ENCODE measurements around the gene ACYP1.
A peak's percentile ranks its signal among the peaks of the same experiment; 100 is the strongest.
"Not testable (repeated sequence)": the region's sequence is repeated elsewhere in the genome, so short reads cannot be mapped to it uniquely, and the experiment has no call there.

Gene ACYP1

DNA sequence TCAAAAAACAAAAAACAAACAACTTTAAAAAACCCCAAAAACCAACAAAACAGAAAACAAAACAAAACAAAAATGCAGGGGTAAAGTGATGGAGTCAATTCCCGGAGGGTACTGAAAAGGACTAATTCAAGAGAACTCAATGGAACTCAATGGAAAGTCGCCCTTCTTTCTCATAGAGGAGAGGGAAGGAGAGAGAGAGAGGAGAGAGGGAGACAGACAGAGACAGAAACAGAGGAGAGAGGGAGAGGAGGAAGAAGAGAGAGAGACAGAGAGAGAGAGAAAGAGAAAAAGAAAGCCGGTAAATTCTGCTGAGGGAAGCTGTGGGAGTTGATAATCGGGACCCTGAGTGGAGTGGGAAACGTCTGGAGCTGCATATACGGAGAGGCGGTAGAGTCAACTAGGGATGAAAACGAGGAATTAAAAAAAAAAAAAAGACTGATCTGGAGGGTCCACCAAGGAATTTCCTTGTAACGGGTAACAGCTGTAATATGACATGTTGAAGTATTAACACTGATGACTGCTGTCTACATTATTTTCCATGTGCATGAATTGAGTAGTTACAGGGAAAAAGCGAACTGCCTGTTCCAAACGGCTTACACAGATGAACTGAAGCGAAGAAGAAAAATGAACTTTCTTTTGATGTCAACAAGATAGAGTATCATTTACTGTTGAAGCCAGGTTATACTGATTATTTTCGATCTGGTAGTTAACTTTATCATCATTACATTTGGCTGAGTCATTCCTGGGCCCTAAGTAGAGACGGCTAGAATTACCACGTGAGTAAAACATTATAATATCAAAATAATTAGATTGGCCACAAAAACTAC lies 4.7 kb upstream of the ACYP1 start:
- DNase-seq (ENCODE audit: low read depth), result no peak

DNA sequence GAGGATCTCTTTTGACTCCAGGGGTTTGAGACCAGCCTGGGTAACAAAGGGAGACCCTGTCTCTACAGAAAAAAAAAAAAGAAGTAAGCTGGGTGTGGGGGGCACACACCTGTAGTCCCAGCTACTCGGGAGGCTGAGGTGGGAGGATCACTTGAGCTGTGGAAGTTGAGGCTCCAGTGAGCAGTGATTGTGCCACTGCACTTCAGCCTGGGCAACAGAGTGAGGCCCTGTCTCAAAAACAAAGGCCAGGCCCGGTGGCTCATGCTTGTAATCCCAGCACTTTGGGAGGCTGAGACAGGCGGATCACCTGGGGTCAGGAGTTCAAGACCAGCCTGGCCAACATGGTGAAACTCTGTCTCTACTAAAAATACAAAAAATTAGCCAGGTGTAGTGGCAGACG lies 3.9 kb upstream of the ACYP1 start:
- not testable (repeated sequence) for DNase-seq (ENCODE audit: low read depth)

DNA sequence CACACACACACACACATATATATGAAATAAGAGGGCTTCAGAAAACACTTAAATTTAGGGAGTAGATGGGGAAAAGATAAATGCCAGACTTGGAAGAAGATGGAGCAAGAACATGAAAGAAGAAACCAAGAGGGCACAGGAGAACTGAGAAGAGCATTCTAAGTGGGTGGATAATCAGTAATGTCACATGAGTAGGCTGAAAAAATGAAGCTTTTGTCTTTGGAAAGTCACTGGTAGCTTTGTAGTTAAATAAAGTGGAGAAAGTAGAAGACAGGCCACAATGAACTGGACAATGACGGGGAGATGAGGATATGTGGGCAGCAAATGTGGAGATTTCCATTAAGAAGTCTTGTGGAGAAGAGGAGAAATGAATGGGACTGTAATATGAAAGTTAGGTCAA lies 3.4 kb upstream of the ACYP1 start:
- no peak for DNase-seq (ENCODE audit: low read depth)

DNA sequence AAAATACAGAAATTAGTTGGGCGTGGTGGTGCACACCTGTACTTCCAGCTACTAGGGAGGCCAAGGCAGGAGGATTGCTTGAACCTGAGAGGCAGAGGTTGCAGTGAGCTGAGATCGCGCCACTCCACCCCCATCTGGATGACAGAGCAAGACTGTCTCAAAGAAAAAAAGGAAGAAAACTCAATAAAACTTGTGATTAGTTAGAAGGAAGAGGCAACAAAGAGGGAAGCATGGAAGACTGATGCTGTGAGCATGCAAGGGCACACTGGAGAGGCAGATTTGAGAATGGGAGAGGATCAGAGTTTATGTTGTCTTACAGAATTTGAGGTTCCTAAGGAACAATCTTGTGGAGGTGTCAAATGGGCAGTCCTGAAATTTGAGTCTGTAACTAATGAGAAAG lies 2.9 kb upstream of the ACYP1 start:
- no peak for DNase-seq (ENCODE audit: low read depth)

DNA sequence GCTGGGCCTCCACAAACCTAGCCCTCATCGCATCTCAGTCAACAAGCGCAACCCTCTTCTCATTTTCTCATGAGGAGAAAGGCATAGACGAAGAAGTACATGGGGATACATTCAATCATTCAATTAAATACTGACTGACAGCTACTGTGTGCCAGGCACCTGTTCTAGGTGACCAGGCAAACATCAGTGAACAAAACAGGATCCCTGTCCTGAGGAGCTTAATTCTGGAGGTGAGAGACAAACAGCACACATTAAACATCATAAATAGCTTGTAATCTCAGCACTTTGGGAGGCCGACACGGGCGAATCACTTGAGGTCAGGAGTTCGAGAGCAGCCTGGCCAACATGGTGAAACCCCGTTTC lies 362 bp upstream of the ACYP1 start:
- DNase-seq (ENCODE audit: low read depth), result no peak

DNA sequence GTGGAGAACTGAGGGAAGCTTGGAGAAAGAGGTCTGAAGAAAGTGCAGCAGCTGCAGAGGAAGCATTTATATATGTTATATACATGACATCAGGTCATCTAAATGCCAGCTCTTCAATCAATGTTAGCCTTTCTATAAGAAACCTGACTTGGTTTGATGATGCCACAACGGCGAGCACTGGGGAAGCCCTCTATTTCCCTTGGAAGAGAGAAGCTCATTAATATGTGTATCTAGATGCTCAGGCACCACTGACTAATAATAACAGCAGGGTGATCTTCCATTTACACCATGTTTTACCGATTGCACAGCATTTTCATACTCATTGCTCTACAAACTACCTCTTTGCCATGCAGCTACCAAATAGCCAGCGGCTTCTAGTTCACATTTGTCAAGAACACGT lies 811 bp downstream of the ACYP1 start:
- no peak for DNase-seq (ENCODE audit: low read depth)

DNA sequence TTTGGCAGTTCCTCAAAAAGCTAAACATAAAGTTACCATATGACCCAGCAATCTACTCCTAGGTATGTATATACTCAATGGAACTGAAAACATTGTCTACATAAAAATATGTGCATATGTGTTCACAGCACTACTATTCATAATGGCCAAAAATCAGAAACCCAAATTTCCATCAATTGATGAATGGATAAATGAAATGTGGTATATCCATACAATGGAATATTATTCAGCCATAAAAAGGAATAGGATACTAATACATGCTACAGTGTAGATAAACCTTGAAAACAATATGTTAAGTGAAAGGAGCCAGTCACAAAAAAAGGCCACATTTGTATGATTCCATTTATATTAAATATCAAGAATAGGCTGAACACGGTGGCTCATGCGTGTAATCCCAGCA lies 3.4 kb downstream of the ACYP1 start:
- DNase-seq (ENCODE audit: low read depth), result no peak

DNA sequence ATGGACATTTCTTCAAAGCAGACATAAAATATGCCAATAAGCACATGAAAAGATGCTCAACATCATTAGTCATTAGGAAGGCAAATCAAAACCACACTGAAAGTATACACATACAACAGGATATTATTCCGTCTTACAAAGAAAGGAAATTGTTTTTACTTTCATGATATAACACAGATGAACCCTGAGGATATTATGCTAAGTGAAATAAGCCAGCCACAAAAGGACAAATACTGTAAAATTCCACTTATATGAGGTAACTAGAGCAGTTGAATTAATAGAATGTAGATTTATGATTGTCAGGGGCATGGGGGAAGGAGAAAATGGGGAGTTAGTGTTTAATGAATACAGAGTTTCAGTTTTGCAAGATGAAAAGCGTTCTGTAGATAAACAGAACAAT lies 4.2 kb downstream of the ACYP1 start:
- no peak for DNase-seq (ENCODE audit: low read depth)

DNA sequence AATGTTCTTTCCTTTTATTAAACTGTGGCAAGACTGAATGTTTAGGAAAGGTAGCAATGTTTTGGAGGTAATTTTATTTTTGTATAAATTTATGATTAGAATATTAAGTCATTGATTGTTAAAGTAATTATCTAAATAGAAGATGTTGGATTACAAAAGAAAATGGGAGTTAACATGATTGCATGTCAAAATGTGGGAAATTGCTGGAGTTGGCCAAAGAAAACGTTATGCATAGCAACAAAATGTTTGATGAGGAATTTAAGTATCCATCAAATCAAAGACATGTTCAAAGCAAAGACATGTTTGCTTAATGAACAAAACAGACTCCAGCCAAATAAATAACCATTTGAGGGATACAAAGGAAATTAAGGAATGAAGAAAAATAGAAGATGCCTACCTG lies 9.4 kb downstream of the ACYP1 start:
- DNase-seq (ENCODE audit: low read depth), result no peak

DNA sequence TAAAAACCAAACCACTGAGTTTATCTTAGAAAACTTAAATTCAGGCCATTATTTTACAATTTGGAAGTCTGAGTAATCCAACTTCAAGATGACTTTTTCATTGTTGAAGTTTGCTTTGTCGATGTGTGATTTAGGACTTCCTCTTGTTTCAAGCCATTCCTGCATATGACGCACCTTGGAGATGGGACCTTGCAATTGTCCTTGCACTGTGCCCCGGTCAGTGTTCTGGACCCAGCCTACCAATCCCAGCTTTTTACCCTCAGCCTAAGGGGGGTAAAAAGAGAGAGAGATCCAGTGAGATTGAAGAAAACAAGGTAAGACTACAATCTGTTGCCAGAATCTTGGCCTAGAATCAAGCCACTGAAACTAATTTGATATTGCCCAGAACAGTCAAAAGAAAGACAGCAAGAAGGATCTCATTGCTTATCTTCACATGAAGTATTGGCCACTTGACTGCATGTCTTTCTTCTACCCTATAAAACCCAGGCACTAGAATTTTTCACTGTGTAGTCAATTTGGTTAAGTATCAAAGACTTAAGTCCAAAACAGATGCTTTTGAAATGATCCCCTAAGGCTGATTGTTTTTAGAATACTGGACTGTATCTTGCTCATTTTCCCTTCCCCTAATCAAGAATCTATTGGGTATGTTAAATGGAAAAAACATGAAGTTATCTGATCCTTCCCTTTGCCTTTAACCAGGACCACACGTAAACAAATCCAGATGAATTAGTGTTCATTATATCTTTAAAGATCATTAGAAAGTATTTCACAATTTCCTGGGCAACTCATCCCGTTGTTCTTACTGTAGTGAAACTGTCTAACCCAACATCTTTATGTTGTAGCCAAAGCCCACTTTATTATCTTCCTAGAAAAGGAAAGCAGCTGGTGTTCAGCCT lies 10.2 kb downstream of the ACYP1 start:
- DNase-seq (ENCODE audit: low read depth), result no peak

DNA sequence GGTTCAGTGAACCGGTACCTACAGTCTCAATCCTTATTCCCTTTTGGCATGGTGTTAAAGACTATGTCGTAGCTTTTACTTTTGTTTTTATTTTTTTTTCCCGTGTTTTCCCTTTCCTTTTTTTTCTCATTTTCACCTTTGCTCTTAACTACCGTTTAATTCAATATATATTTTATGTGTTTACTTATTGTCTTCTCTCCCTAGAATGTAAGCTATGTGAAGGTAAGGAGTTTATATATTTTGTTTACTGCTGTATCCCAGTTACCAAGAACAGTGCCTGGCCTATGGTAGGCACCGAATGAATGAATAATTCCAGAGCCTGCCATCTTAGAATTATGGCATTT lies 12.3 kb downstream of the ACYP1 start:
- no peak for DNase-seq (ENCODE audit: low read depth)

DNA sequence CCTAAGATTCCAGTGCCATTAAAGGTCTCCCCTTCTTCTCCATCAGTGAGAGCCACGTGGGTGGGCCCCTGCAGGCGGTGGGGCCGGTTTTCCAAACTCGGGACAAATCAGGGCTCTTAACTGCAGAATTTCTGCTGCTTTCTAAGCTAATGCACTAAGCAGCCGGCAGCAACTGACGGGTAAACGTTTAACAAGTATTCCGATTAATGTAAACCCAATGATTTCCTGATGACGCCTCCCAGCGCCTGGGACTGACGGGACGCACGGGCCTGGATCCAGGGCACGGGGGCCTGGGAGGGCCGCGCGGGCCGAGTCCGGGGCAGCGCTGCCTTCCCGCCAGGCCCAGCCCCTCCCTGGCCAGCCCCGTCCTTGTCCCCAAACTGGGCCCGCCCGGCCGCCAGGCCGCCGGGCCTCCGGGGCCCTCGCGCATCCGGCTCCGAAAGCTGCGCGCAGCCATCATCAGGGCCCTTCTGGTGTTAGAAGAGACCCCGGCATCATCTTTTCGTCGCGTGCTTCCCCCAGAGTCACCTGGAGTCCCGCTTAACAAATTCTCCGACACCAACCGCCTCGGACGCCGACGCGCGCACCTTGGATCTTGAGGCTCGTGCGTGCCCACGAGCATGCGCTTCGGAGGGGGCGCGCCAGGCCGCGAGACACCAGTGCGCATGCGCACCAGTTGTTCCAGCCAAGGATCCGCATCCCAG lies 12.8 kb downstream of the ACYP1 start, which contains the start of gene MLH3:
Gene MLH3 (minus strand): TSS at position 616 of the 704 bp plus-strand sequence. CDS start 1,812 bp downstream, outside the sequence.
- peak; percentile 67 for DNase-seq (ENCODE audit: low read depth)

DNA sequence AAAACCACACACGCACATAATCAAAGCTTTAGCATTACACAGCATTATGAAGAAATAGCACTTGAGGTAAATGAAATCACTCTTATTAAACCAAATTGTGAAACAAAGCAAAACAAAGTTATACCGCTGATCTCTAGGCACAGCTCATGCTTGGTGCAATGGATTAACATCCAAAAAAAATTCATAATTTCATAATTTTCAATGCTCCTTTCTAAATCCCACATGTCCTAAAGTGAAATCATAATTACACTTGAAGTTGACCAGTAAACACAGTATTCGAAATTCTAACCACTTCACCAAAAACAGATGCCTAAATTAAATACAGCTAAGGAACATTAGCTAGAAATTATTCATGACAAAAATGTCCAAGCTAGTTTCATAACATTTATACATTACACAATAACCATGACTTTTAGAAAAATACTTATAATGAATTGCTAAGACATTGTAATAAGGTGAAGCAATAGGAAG lies 14.1 kb downstream of the ACYP1 start:
- no peak for DNase-seq (ENCODE audit: low read depth)

DNA sequence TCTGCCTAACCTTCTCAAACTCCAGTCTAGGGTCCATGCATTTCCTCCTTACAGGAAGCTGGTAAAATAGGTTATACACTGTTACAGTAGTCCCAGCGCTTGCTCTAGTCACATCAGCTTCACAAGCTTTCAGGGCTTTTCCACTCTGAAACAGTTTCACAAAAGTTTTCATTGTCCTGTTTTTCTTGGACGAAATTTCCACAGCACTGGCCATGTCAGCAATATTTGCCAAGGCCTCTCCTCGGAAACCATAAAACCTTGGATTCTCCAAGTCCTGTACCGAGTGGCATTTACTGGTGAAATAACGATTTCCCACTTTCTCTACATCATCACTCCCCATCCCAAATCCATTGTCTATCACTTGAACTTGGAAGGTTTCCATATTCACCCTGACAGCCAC lies 14.7 kb downstream of the ACYP1 start:
- DNase-seq (ENCODE audit: low read depth), result no peak

DNA sequence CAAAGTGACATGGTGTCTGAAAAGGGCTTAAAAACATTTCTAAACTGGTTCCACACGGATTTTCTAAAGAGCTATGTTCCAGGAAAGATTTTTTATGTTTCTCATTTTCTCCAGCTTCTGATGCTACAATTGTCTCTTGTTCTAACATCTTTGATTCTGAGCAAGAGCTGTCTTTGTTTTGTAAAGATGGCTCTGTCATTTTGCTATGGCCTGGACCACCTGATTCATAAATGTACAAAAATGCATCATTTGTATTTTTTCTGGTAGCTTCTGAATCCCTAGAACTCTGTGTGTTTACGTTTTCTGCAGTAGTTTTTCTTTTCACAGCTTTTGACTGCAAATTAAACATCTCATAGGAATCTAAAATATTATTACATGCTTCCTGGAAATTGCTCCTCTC lies 15.7 kb downstream of the ACYP1 start:
- DNase-seq (ENCODE audit: low read depth), result no peak

DNA sequence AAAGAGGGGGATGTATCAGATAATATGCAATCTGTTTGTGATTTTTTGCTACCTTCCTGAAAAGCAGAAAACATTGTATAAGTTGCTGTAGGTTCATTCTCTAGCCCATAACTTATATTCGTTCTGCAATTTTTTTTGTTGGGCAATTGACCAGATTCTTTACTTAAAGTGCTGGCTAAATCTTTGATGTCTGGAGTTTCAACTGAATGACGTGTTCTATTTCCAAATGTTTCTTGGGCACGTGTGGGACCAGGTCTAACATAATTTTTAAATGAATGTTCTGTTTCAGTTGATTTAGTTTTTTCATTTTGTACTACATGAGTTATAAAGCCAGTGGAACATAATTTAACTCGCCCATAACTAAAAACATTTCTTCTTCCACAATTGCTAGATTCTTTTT lies 16.3 kb downstream of the ACYP1 start:
- DNase-seq (ENCODE audit: low read depth), result no peak

DNA sequence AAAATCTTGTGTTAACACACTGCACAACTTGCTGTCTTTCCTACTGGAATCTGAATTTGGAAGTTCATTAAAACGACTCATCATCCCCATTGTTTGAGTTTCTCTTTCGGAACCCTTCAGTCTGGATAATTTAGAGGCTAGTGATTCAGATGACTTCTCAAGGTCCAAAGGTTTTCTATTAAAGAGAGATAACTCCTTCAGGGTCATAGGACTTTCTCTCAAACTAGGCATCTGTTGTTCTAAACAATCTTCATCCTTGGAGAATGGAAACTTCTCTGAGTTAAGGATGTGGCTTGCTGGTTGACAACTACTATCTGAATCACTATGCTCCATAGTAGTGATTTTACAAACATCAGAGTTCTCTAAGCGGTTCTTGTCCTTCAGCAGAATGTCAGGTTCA lies 16.9 kb downstream of the ACYP1 start:
- no peak for DNase-seq (ENCODE audit: low read depth)

DNA sequence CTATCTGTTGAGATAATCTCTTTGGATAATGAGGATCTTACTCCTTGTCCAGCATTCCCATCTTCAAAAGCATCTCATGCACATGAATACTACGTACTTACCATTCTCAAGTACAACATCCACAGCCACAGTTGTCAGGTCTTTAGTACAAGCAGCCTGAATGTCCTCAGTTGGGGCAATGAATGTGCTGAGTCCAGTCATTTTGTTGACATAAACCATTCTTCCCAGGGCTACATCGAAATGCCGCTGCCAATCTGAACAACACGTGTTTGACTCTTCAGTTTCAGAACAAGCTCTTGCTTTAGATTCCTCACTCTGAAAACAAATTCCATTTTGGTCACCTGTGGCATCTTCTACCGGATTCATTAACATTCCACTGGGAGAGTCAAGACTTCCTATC lies 17.5 kb downstream of the ACYP1 start:
- DNase-seq (ENCODE audit: low read depth), result no peak

DNA sequence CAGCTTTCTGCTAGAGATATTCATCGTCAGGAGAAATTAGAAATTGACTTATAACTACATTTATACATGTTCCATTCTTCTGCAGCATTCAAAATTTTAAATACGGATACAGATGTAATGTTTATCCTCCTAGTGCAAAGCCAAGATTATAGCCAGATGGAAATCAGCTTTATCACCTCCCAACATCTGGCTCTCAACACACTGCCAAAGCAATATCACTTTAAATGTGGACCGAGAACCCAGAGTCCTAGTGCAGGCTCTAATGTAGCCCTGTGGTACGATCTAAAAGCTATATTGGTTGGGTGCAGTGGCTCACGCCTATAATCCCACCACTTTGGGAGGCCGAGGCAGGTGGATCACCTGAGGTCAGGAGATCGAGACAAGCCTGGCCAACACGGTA lies 19.1 kb downstream of the ACYP1 start:
- no peak for DNase-seq (ENCODE audit: low read depth)

DNA sequence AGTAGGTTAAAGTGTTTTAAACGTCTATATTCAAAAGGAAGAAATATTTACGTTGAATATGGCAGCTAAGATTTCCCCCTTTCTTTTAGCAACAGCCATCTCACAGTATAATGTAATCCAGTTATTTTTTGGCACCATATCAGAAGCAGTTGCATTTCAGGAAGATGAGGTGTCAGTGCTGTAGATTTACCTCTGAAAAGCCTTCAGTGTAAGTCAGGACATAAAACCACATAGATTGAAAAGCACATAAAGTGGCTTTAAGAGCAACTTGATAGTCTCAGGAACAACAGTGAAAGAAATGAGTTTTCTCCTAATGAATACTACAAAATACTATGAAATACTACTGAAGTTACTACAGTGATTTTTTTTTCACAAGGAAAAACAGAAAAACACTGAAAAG lies 19.5 kb downstream of the ACYP1 start:
- DNase-seq (ENCODE audit: low read depth), result no peak

DNA sequence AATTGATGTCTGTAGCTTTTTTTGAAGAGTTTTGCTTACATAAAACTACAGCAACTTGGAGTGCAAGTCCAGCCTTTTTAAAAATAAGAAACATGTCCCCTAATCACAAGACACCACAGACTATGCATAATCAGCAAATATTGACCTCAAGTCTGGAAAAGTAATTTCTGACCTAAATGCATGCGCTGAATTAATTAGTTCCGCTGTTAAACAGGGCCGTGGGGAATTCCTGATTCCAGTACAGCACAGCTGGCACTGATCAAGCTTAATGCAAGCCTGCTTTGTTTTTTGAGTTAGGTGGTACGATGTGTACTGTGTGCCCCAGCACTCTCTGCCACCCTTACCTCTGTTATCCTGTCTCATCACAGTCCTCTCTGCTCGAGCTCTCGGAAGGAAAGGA lies 21.8 kb downstream of the ACYP1 start:
- no peak for DNase-seq (ENCODE audit: low read depth)

DNA sequence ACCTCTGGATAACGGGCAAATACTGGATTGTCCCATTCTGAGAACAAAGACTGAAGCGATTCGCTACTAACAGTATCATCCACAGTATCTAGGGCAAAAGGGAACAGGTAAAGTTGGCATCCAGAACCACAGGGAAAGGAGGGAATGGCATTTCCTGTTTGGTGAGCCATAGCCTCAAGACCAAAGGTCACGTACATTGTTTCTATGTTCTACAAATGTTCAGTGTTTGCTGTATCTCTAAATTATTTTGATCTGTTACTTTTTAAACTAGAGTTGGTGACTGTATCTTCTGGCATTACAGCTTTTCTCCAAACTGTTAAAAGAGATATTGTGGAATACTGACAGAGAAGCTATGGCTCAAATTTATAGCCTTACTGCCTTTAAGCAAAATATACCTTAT lies 22.2 kb downstream of the ACYP1 start:
- no peak for DNase-seq (ENCODE audit: low read depth)

DNA sequence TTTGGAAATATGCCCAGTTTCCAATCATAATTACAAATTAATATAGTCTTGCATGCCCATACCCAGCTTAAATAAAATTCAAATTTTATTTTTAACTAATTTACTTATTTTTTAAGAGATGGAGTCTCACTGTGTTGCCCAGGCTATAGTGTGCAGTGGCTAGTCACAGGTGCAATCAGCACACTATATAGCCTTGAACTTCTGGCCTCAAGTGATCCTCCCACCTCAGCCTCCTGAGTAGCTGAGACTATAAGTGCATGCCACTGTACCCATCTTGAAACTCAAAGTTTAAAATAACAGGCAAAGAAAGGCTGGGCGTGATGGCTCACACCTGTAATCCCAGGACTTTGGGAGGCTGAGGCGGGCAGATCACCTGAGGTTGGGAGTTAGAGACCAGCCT lies 22.9 kb downstream of the ACYP1 start:
- DNase-seq (ENCODE audit: low read depth), result no peak

Measured in stimulated activated CD8-positive, alpha-beta memory T cell treated with anti-CD3 and anti-CD28 coated beads, Interleukin-4, amount 100 ng/mL, for 24 hours (primary cell).